SK-N-SH treated with all-trans-retinoic acid at 6 μM for 48 hours (cell line): ENCODE data around the gene ANXA10.

Experiments used
- ATAC-seq: fragments of 200-7000 bp; cut with Tn5 transposase; 3 replicates; pipeline ENCODE4 v1.9.1; 2020; ENCODE audit warnings: mild to moderate bottlenecking, moderate library complexity
- ARNTL ChIP-seq: fragments of 450-650 bp; formaldehyde crosslinking; IDR thresholded peaks from 2 replicates; pipeline ENCODE4 v1.5.0; 2020; ENCODE audit warnings: low read depth, mild to moderate bottlenecking, moderate library complexity, borderline replicate concordance
- BACH2 ChIP-seq: fragments of 250-450 bp; sonication (Bioruptor Pico); IDR thresholded peaks from 2 replicates; pipeline ENCODE4 v1.9.0; 2021; ENCODE audit warnings: mild to moderate bottlenecking, borderline replicate concordance
- CSDC2 ChIP-seq: fragments of 250-450 bp; sonication (Bioruptor Pico); IDR thresholded peaks from 2 replicates; pipeline ENCODE4 v1.5.0; 2020; ENCODE audit warnings: mild to moderate bottlenecking, moderate library complexity
- ESRRG ChIP-seq: fragments of 250-450 bp; sonication (Bioruptor Pico); IDR thresholded peaks from 2 replicates; pipeline ENCODE4 v1.6.1; 2021; ENCODE audit warnings: mild to moderate bottlenecking
- GLIS3 ChIP-seq: fragments of 250-450 bp; sonication (Bioruptor Pico); IDR thresholded peaks from 2 replicates; pipeline ENCODE4 v1.5.0; 2020; ENCODE audit warnings: mild to moderate bottlenecking, moderate library complexity
- ISL1 ChIP-seq: fragments of 250-450 bp; sonication (Bioruptor Pico); IDR thresholded peaks from 2 replicates; pipeline ENCODE4 v2.1.2; 2022; ENCODE audit warnings: mild to moderate bottlenecking, moderate library complexity
- OSR1 ChIP-seq: fragments of 250-450 bp; sonication (Bioruptor Pico); IDR thresholded peaks from 2 replicates; pipeline ENCODE4 v1.8.0; 2022; ENCODE audit warnings: moderate library complexity, mild to moderate bottlenecking, inconsistent platforms
- PPARA ChIP-seq: fragments of 250-450 bp; sonication (Bioruptor Pico); IDR thresholded peaks from 2 replicates; pipeline ENCODE4 v1.5.0; 2020; ENCODE audit warnings: mild to moderate bottlenecking, borderline replicate concordance
- RARB ChIP-seq: fragments of 250-450 bp; sonication (Bioruptor Pico); IDR thresholded peaks from 2 replicates; pipeline ENCODE4 v1.8.0; 2021; ENCODE audit warnings: mild to moderate bottlenecking, moderate library complexity
- SNAI2 ChIP-seq: fragments of 250-450 bp; sonication (Bioruptor Pico); IDR thresholded peaks from 2 replicates; pipeline ENCODE4 v1.5.0; 2020; ENCODE audit warnings: mild to moderate bottlenecking, moderate library complexity
- TCF4 ChIP-seq: fragments of 250-450 bp; sonication (Bioruptor Pico); IDR thresholded peaks from 2 replicates; pipeline ENCODE4 v1.8.0; 2021; ENCODE audit warnings: mild to moderate bottlenecking, moderate library complexity, borderline replicate concordance
- TOX ChIP-seq: fragments of 250-450 bp; sonication (Bioruptor Pico); IDR thresholded peaks from 2 replicates; pipeline ENCODE4 v1.8.0; 2021; ENCODE audit warnings: mild to moderate bottlenecking, moderate library complexity, borderline replicate concordance
- ZC3H10 ChIP-seq: fragments of 250-450 bp; sonication (Bioruptor Pico); IDR thresholded peaks from 2 replicates; pipeline ENCODE4 v1.5.1; 2021; ENCODE audit warnings: mild to moderate bottlenecking, moderate library complexity
- ZFP30 ChIP-seq: fragments of 450-650 bp; formaldehyde crosslinking; IDR thresholded peaks from 2 replicates; pipeline ENCODE4 v1.5.0; 2022; ENCODE audit warnings: mild to moderate bottlenecking, moderate library complexity
- ZNF565 ChIP-seq: fragments of 450-650 bp; formaldehyde crosslinking; conservative IDR thresholded peaks from 2 replicates; pipeline ENCODE4 v1.5.0; 2020; ENCODE audit warnings: low read depth, mild to moderate bottlenecking, moderate library complexity
- ZNF70 ChIP-seq: fragments of 450-650 bp; formaldehyde crosslinking; IDR thresholded peaks from 2 replicates; pipeline ENCODE4 v1.5.0; 2020; ENCODE audit warnings: mild to moderate bottlenecking, moderate library complexity
- ZNF8 ChIP-seq: fragments of 450-650 bp; formaldehyde crosslinking; IDR thresholded peaks from 2 replicates; pipeline ENCODE4 v1.5.0; 2020; ENCODE audit warnings: mild to moderate bottlenecking, moderate library complexity
- TF ChIP-seq, protein P1 (sequence below): fragments of 250-450 bp; sonication (Bioruptor Pico); IDR thresholded peaks from 2 replicates; pipeline ENCODE4 v1.5.0; 2020; ENCODE audit warnings: mild to moderate bottlenecking, moderate library complexity
- TF ChIP-seq, protein P2 (sequence below): fragments of 250-450 bp; sonication (Bioruptor Pico); IDR thresholded peaks from 2 replicates; pipeline ENCODE4 v1.8.0; 2021; ENCODE audit warnings: low read depth, mild to moderate bottlenecking, moderate library complexity, borderline replicate concordance
- TF ChIP-seq, protein P3 (sequence below): fragments of 250-450 bp; sonication (Bioruptor Pico); IDR thresholded peaks from 2 replicates; pipeline ENCODE4 v1.5.1; 2020; ENCODE audit warnings: low read depth, mild to moderate bottlenecking, moderate library complexity
- TF ChIP-seq, protein P4 (sequence below): fragments of 250-450 bp; sonication (Bioruptor Pico); IDR thresholded peaks from 2 replicates; pipeline ENCODE4 v1.8.0; 2020; ENCODE audit warnings: mild to moderate bottlenecking, moderate library complexity, borderline replicate concordance
- TF ChIP-seq, protein P5 (sequence below): fragments of 250-450 bp; sonication (Bioruptor Pico); IDR thresholded peaks from 2 replicates; pipeline ENCODE4 v1.5.1; 2021; ENCODE audit warnings: mild to moderate bottlenecking, moderate library complexity

ANXA10 gene

DNA sequence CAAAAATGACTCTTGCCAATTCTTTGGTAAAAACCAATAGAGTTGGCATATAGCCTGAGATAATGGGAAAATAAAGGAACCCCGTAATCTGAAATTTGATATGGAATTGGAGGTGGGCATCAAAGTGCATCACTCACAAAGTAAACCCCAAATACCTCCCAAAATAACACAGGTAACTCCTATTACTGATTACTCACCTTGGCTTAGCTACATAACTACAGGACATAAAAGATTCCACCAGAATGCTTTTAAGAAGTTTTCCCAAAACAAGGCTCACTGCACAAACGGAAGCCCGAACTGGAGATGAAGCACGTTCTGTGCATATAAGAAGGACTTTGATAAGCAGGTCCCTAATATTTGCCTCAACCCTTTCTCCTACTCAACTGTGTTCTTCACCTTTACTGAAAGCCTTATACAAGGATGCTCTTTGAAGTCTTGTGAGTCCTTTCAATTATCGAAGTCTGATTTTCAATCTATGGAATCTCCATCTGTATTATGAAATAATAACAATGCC is 14.6 kb upstream of the ANXA10 start:
- no peak for ATAC-seq
- TF ChIP-seq, protein P1, sequence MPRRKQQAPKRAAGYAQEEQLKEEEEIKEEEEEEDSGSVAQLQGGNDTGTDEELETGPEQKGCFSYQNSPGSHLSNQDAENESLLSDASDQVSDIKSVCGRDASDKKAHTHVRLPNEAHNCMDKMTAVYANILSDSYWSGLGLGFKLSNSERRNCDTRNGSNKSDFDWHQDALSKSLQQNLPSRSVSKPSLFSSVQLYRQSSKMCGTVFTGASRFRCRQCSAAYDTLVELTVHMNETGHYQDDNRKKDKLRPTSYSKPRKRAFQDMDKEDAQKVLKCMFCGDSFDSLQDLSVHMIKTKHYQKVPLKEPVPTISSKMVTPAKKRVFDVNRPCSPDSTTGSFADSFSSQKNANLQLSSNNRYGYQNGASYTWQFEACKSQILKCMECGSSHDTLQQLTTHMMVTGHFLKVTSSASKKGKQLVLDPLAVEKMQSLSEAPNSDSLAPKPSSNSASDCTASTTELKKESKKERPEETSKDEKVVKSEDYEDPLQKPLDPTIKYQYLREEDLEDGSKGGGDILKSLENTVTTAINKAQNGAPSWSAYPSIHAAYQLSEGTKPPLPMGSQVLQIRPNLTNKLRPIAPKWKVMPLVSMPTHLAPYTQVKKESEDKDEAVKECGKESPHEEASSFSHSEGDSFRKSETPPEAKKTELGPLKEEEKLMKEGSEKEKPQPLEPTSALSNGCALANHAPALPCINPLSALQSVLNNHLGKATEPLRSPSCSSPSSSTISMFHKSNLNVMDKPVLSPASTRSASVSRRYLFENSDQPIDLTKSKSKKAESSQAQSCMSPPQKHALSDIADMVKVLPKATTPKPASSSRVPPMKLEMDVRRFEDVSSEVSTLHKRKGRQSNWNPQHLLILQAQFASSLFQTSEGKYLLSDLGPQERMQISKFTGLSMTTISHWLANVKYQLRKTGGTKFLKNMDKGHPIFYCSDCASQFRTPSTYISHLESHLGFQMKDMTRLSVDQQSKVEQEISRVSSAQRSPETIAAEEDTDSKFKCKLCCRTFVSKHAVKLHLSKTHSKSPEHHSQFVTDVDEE (CRISPR knock-in tag) = no peak
- TF ChIP-seq PPARA (CRISPR knock-in tag) (no peak), ZNF70 (no peak), SNAI2 (CRISPR knock-in tag) (no peak), ZNF565 (CRISPR knock-in tag) (no peak), GLIS3 (CRISPR knock-in tag) (no peak), ESRRG (CRISPR knock-in tag) (no peak), ZFP30 (CRISPR knock-in tag) (no peak), OSR1 (CRISPR knock-in tag) (no peak), CSDC2 (no peak), TOX (CRISPR knock-in tag) (no peak), ISL1 (no peak), BACH2 (no peak), ZNF8 (CRISPR knock-in tag) (no peak)
- TF ChIP-seq, protein P2, sequence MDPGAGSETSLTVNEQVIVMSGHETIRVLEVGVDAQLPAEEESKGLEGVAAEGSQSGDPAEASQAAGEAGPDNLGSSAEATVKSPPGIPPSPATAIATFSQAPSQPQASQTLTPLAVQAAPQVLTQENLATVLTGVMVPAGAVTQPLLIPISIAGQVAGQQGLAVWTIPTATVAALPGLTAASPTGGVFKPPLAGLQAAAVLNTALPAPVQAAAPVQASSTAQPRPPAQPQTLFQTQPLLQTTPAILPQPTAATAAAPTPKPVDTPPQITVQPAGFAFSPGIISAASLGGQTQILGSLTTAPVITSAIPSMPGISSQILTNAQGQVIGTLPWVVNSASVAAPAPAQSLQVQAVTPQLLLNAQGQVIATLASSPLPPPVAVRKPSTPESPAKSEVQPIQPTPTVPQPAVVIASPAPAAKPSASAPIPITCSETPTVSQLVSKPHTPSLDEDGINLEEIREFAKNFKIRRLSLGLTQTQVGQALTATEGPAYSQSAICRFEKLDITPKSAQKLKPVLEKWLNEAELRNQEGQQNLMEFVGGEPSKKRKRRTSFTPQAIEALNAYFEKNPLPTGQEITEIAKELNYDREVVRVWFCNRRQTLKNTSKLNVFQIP (CRISPR knock-in tag) = no peak
- TF ChIP-seq, protein P3, sequence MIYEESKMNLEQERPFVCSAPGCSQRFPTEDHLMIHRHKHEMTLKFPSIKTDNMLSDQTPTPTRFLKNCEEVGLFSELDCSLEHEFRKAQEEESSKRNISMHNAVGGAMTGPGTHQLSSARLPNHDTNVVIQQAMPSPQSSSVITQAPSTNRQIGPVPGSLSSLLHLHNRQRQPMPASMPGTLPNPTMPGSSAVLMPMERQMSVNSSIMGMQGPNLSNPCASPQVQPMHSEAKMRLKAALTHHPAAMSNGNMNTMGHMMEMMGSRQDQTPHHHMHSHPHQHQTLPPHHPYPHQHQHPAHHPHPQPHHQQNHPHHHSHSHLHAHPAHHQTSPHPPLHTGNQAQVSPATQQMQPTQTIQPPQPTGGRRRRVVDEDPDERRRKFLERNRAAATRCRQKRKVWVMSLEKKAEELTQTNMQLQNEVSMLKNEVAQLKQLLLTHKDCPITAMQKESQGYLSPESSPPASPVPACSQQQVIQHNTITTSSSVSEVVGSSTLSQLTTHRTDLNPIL (CRISPR knock-in tag) = no peak

DNA sequence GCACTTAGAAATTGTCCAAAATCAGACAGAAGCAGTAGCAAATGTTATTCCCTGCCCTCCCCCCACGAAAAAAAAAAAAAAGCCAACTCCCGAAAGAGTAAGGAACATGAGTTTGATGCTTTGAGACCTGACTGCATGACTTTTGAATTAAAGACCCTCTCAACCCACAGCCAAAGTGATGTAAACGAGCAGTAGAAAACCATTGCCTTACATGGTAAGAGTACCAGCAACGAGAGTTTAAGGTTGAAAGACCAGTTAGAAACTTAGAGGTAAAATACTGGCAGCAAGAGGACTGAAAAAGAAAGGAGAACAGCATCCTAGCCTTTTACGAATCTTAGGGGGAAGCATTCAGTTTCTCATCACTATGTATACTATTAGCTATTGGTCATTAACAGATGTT is 10.0 kb upstream of the ANXA10 start:
- TF ChIP-seq ARNTL (CRISPR knock-in tag) (no peak), SNAI2 (CRISPR knock-in tag) (no peak), ISL1 (no peak), ZFP30 (CRISPR knock-in tag) (no peak), GLIS3 (CRISPR knock-in tag) (no peak), PPARA (CRISPR knock-in tag) (no peak), ZC3H10 (CRISPR knock-in tag) (no peak), RARB (CRISPR knock-in tag) (no peak), TCF4 (CRISPR knock-in tag) (no peak), ZNF565 (CRISPR knock-in tag) (no peak), BACH2 (no peak), CSDC2 (no peak), ZNF8 (CRISPR knock-in tag) (no peak)
- TF ChIP-seq, protein P3 (CRISPR knock-in tag) = no peak
- TF ChIP-seq, protein P4, sequence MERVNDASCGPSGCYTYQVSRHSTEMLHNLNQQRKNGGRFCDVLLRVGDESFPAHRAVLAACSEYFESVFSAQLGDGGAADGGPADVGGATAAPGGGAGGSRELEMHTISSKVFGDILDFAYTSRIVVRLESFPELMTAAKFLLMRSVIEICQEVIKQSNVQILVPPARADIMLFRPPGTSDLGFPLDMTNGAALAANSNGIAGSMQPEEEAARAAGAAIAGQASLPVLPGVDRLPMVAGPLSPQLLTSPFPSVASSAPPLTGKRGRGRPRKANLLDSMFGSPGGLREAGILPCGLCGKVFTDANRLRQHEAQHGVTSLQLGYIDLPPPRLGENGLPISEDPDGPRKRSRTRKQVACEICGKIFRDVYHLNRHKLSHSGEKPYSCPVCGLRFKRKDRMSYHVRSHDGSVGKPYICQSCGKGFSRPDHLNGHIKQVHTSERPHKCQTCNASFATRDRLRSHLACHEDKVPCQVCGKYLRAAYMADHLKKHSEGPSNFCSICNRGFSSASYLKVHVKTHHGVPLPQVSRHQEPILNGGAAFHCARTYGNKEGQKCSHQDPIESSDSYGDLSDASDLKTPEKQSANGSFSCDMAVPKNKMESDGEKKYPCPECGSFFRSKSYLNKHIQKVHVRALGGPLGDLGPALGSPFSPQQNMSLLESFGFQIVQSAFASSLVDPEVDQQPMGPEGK = no peak
- TF ChIP-seq, protein P1 (CRISPR knock-in tag) = no peak
- TF ChIP-seq, protein P5, sequence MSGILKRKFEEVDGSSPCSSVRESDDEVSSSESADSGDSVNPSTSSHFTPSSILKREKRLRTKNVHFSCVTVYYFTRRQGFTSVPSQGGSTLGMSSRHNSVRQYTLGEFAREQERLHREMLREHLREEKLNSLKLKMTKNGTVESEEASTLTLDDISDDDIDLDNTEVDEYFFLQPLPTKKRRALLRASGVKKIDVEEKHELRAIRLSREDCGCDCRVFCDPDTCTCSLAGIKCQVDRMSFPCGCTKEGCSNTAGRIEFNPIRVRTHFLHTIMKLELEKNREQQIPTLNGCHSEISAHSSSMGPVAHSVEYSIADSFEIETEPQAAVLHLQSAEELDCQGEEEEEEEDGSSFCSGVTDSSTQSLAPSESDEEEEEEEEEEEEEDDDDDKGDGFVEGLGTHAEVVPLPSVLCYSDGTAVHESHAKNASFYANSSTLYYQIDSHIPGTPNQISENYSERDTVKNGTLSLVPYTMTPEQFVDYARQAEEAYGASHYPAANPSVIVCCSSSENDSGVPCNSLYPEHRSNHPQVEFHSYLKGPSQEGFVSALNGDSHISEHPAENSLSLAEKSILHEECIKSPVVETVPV = no peak
- TF ChIP-seq, protein P2 (CRISPR knock-in tag) = no peak
- ATAC-seq = no peak
